KMS-11 (cell line): Measurements from ENCODE around the gene EFCAB11.

Experiments used
- H2AFZ ChIP-seq: fragments of 200-600 bp; sonication (generic); 2 replicates; pipeline ENCODE4 v1.6.1; 2016; ENCODE audit warnings: antibody characterized with exemption, mixed run types, low read depth
- H3K27ac ChIP-seq: fragments of 200-600 bp; sonication (generic); 2 replicates; pipeline ENCODE4 v1.6.1; 2016; ENCODE audit warnings: mild to moderate bottlenecking, mixed run types
- H3K27me3 ChIP-seq: fragments of 200-600 bp; sonication (generic); 2 replicates; pipeline ENCODE4 v1.6.1; 2017; ENCODE audit warnings: mild to moderate bottlenecking, low read depth, mixed run types, moderate library complexity; ENCODE audit not compliant: insufficient read depth
- H3K36me3 ChIP-seq: fragments of 200-600 bp; sonication (generic); 2 replicates; pipeline ENCODE4 v1.6.1; 2017; ENCODE audit warnings: mild to moderate bottlenecking, mixed run types; ENCODE audit not compliant: insufficient read depth
- H3K4me1 ChIP-seq: fragments of 200-600 bp; sonication (generic); 2 replicates; pipeline ENCODE4 v1.6.1; 2016; ENCODE audit warnings: mild to moderate bottlenecking, low read depth, mixed run types; ENCODE audit not compliant: poor library complexity, severe bottlenecking
- H3K4me2 ChIP-seq: fragments of 200-600 bp; sonication (generic); 2 replicates; pipeline ENCODE4 v1.7.0; 2016; ENCODE audit warnings: mild to moderate bottlenecking, mixed run types
- H3K4me3 ChIP-seq: fragments of 200-600 bp; sonication (generic); IDR thresholded peaks from 2 replicates; pipeline ENCODE4 v1.6.1; 2017; ENCODE audit warnings: low read depth, low read length, mixed read lengths; ENCODE audit not compliant: insufficient read depth
- H3K79me2 ChIP-seq: fragments of 200-600 bp; sonication (generic); 2 replicates; pipeline ENCODE4 v1.6.1; 2016; ENCODE audit warnings: low read depth, mixed run types; ENCODE audit not compliant: insufficient read depth
- H3K9ac ChIP-seq: fragments of 200-600 bp; sonication (generic); 2 replicates; pipeline ENCODE4 v1.6.1; 2016; ENCODE audit warnings: mild to moderate bottlenecking, mixed run types
- H4K20me1 ChIP-seq: fragments of 200-600 bp; sonication (generic); 2 replicates; pipeline ENCODE4 v1.6.1; 2016; ENCODE audit warnings: mild to moderate bottlenecking, mixed run types; ENCODE audit not compliant: insufficient read depth
- CTCF ChIP-seq: fragments of 200-600 bp; sonication (generic); conservative IDR thresholded peaks from 2 replicates; pipeline ENCODE4 v1.6.1; 2017; ENCODE audit warnings: low read depth, mild to moderate bottlenecking, antibody characterized with exemption, low read length, moderate library complexity, mixed read lengths

Gene EFCAB11

DNA sequence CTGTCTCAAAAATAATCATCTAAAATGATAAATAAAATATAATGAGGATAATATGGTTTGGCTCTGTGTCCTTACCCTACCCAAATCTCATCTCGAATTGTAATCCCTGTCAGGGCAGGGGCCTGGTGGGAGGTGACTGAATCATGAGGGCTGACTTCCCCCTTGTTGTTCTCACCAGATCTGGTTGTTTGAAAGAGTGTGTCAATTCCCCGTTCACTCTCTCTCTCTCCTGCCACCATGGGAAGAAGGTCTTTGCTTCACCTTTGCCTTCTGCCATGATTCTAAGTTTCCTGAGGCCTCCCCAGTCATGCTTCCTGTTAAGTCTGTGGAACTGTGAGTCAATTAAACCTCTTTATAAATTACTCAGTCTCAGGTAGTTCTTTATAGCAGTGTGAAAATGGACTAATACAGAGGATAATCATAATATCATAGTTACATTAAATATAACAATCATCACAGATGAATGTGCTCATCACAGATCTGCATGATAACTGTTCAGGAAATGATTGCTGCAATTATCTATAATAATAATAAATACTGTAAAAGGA lies 12.6 kb downstream of the EFCAB11 start:
- no peak for TF ChIP-seq CTCF
- Histone ChIP-seq H3K27ac (no peak overlapping the region), H2AFZ (no peak overlapping the region), H3K9ac (no peak overlapping the region), H3K36me3 (no peaks in the 10 kb centered on the region), H3K27me3 (no peaks in the 10 kb centered on the region), H3K79me2 (no peaks in the 10 kb centered on the region), H3K4me1 (no peaks in the 10 kb centered on the region), H3K4me2 (no peak overlapping the region), H3K4me3 (no peak overlapping the region), H4K20me1 (no peaks in the 10 kb centered on the region)

- no peak overlapping the region for H3K4me3 ChIP-seq
Measured at GRCh38 chr14:89936654-89937185, 17.8 kb downstream of the EFCAB11 start.

GRCh38 chr14:89933002-89933401 lies 21.5 kb downstream of the EFCAB11 start:
- Histone ChIP-seq H3K9ac (no peak overlapping the region), H3K4me1 (no peaks in the 10 kb centered on the region), H2AFZ (no peak overlapping the region), H3K36me3 (no peaks in the 10 kb centered on the region), H3K27ac (no peak overlapping the region), H3K4me2 (no peak overlapping the region), H4K20me1 (no peaks in the 10 kb centered on the region), H3K79me2 (no peaks in the 10 kb centered on the region), H3K4me3 (no peak overlapping the region), H3K27me3 (no peaks in the 10 kb centered on the region)
- TF ChIP-seq CTCF = no peak

More at GRCh38 chr14:89936654-89937185, 17.8 kb downstream of the EFCAB11 start:
- no peaks in the 10 kb centered on the region for H3K27me3 ChIP-seq
- no peaks in the 10 kb centered on the region for H4K20me1 ChIP-seq
- H3K79me2 ChIP-seq = no peaks in the 10 kb centered on the region
- no peaks in the 10 kb centered on the region for H3K4me1 ChIP-seq
- no peak overlapping the region for H3K9ac ChIP-seq
- no peak overlapping the region for H3K27ac ChIP-seq
- H3K4me2 ChIP-seq = no peak overlapping the region
- TF ChIP-seq CTCF = no peak
- no peak overlapping the region for H2AFZ ChIP-seq
- no peaks in the 10 kb centered on the region for H3K36me3 ChIP-seq

GRCh38 chr14:89927186-89927865 lies 27.2 kb downstream of the EFCAB11 start:
- TF ChIP-seq CTCF = no peak
- H3K9ac ChIP-seq = no peak overlapping the region
- no peaks in the 10 kb centered on the region for H3K4me1 ChIP-seq
- no peak overlapping the region for H3K27ac ChIP-seq
- H3K36me3 ChIP-seq = no peaks in the 10 kb centered on the region
- no peaks in the 10 kb centered on the region for H3K79me2 ChIP-seq
- no peak overlapping the region for H3K4me2 ChIP-seq
- no peaks in the 10 kb centered on the region for H4K20me1 ChIP-seq
- H3K27me3 ChIP-seq = no peaks in the 10 kb centered on the region
- no peak overlapping the region for H3K4me3 ChIP-seq
- no peak overlapping the region for H2AFZ ChIP-seq
